HepG2 (cell line): ENCODE results near the gene RPL23. TPM values are rescaled to one million over a fixed set of nuclear protein-coding genes. Genes with fewer than 3 reads are reported as not detected.

Source experiments
- ATAC-seq: fragments of 200-7000 bp; cut with Tn5 transposase; 3 replicates; pipeline ENCODE4 v1.9.1; 2020; ENCODE audit warnings: mild to moderate bottlenecking, moderate library complexity
- BruUV-seq: library from RNA; stranded (reverse); fragments of 400-500 nt; replicated peaks from 2 replicates; lab custom pipeline; 2021; lab: Mats Ljungman, UMichigan
- CTCF ChIA-PET: fragments of 300-600 bp; formaldehyde crosslinking; extraction: SDS; loops from one replicate; lab custom pipeline; 2021; ENCODE audit warnings: low total read pairs, inconsistent platforms, low intra/inter-chr PET ratio; lab: Yijun Ruan, JAX
- POLR2A ChIA-PET: fragments of 350-600 bp; sonication (Branson Sonifier 250); formaldehyde crosslinking; loops from one replicate; lab custom pipeline; 2020; ENCODE audit warnings: antibody characterized with exemption, inconsistent platforms; lab: Yijun Ruan, JAX
- DNase-seq: peaks from one replicate; pipeline ENCODE4 v3.0.0-alpha.2; 2015; ENCODE audit warnings: low spot score
- FAIRE-seq: peaks from 3 replicates; lab custom pipeline; 2011; peaks lifted over from hg19 to GRCh38; lab: Jason Lieb, UNC
- H2AFZ ChIP-seq: one replicate; pipeline ENCODE4 v1.6.1; 2011; ENCODE audit warnings: low read length, inconsistent platforms
- H3K27ac ChIP-seq: fragments of 300-600 bp; 3 replicates; pipeline ENCODE4 v1.8.0; 2011; ENCODE audit warnings: mixed run types, mild to moderate bottlenecking, mixed read lengths, low read length, inconsistent platforms; ENCODE audit not compliant: insufficient read depth; ENCODE audit errors: extremely low read length
- H3K27me3 ChIP-seq, 2 experiments: fragments of 200-600 bp in 1 of 2; 2 replicates in 1 of 2; 3 replicates in 1 of 2; pipeline versions ENCODE4 v1.6.0 to v1.8.0; 2011; ENCODE audit warnings: low read length in 2 of 2, mild to moderate bottlenecking in 2 of 2, moderate library complexity in 2 of 2, inconsistent platforms in 1 of 2; ENCODE audit not compliant: insufficient read depth in 2 of 2, control insufficient read depth in 1 of 2
- H3K36me3 ChIP-seq, 2 experiments: fragments of 200-600 bp in 1 of 2; replicated peaks in 1 of 2; 2 replicates in 1 of 2; 3 replicates in 1 of 2; pipeline versions ENCODE4 v1.5.1 to v1.8.0; 2011; ENCODE audit warnings: low read length in 2 of 2, inconsistent platforms in 1 of 2; ENCODE audit not compliant: insufficient read depth in 2 of 2, control insufficient read depth in 1 of 2
- H3K4me1 ChIP-seq: 2 replicates; pipeline ENCODE4 v1.5.1; 2012; ENCODE audit warnings: low read length, inconsistent platforms; ENCODE audit not compliant: insufficient read depth
- H3K4me2 ChIP-seq: 2 replicates; pipeline ENCODE4 v1.6.0; 2011; ENCODE audit warnings: low read depth, low read length, inconsistent platforms
- H3K4me3 ChIP-seq, 3 experiments: fragments of 200-600 bp in 1 of 3; sonication (generic), shearing (Covaris generic) in 1 of 3; replicated peaks in 1 of 3; 2 replicates each; pipeline ENCODE4 v1.5.1; 2011 to 2016; ENCODE audit warnings: low read length in 3 of 3, inconsistent platforms in 2 of 3, low read depth in 2 of 3, mild to moderate bottlenecking in 2 of 3, control low read depth in 1 of 3, mixed read lengths in 1 of 3; ENCODE audit not compliant: insufficient read depth in 1 of 3
- H3K79me2 ChIP-seq: one replicate; pipeline ENCODE4 v1.6.1; 2011; ENCODE audit warnings: low read length, inconsistent platforms; ENCODE audit not compliant: insufficient read depth
- H3K9ac ChIP-seq: 2 replicates; pipeline ENCODE4 v1.6.0; 2011; ENCODE audit warnings: mild to moderate bottlenecking, low read depth, low read length, inconsistent platforms; ENCODE audit not compliant: insufficient read depth
- H3K9me3 ChIP-seq: 2 replicates; pipeline ENCODE4 v1.5.1; 2012; ENCODE audit warnings: mild to moderate bottlenecking, low read length
- H4K20me1 ChIP-seq: 2 replicates; pipeline ENCODE4 v1.6.0; 2011; ENCODE audit warnings: inconsistent platforms, mild to moderate bottlenecking, low read length, moderate library complexity; ENCODE audit not compliant: insufficient read depth
- CBFB ChIP-seq: sonication (generic); formaldehyde crosslinking; IDR thresholded peaks from 2 replicates; pipeline ENCODE4 v1.4.0; 2020; ENCODE audit warnings: missing genetic modification reagents
- E2F2 ChIP-seq: sonication (generic); formaldehyde crosslinking; IDR thresholded peaks from 2 replicates; pipeline ENCODE4 v1.4.0; 2020; ENCODE audit warnings: missing genetic modification reagents, borderline replicate concordance
- FOXK1 ChIP-seq: sonication (generic); formaldehyde crosslinking; IDR thresholded peaks from 2 replicates; pipeline ENCODE4 v1.4.0; 2020; ENCODE audit warnings: low read depth, missing genetic modification reagents, borderline replicate concordance
- IRF2 ChIP-seq: IDR thresholded peaks from 2 replicates; pipeline ENCODE4 v1.6.1; 2018; ENCODE audit warnings: missing genetic modification reagents, missing compliant biosample characterization
- MAFF ChIP-seq: IDR thresholded peaks from 2 replicates; pipeline ENCODE4 v1.6.1; 2011; ENCODE audit warnings: low read depth, low read length, improper control_type of control experiment
- NCOR1 ChIP-seq: fragments of 200-600 bp; sonication (generic); IDR thresholded peaks from 2 replicates; pipeline ENCODE4 v1.7.0; 2017; ENCODE audit warnings: antibody characterized with exemption, low read length, borderline replicate concordance
- NR2F1 ChIP-seq, 2 experiments: fragments of 450-650 bp in 1 of 2; formaldehyde crosslinking in 1 of 2; IDR thresholded peaks; 2 replicates each; pipeline versions ENCODE4 v1.5.0 to v1.6.1; 2016 to 2020; ENCODE audit warnings: mild to moderate bottlenecking in 1 of 2, missing compliant biosample characterization in 1 of 2, missing genetic modification reagents in 1 of 2, moderate library complexity in 1 of 2
- NR2F6 ChIP-seq, 2 experiments: IDR thresholded peaks; 2 replicates each; pipeline ENCODE4 v1.6.1; 2016; ENCODE audit warnings: antibody characterized with exemption in 1 of 2, mild to moderate bottlenecking in 1 of 2
- SAFB2 ChIP-seq: sonication (generic); formaldehyde crosslinking; IDR thresholded peaks from 2 replicates; pipeline ENCODE4 v1.5.1; 2020; ENCODE audit warnings: missing genetic modification reagents, low read depth, mild to moderate bottlenecking, borderline replicate concordance
- ZEB1 ChIP-seq: IDR thresholded peaks from 2 replicates; pipeline ENCODE4 v1.6.1; 2012; ENCODE audit warnings: mild to moderate bottlenecking, low read depth, inconsistent platforms; ENCODE audit not compliant: insufficient replicate concordance
- ZKSCAN8 ChIP-seq: IDR thresholded peaks from 2 replicates; pipeline ENCODE4 v1.6.1; 2016; ENCODE audit warnings: borderline replicate concordance, missing genetic modification reagents, missing compliant biosample characterization
- ZMYM3 ChIP-seq: sonication (generic); formaldehyde crosslinking; IDR thresholded peaks from 2 replicates; pipeline ENCODE4 v1.5.1; 2020; ENCODE audit warnings: mild to moderate bottlenecking, missing genetic modification reagents
- ZNF121 ChIP-seq: sonication (generic); formaldehyde crosslinking; IDR thresholded peaks from 2 replicates; pipeline ENCODE4 v1.5.0; 2020; ENCODE audit warnings: mild to moderate bottlenecking, missing genetic modification reagents
- ZNF431 ChIP-seq: sonication (generic); formaldehyde crosslinking; IDR thresholded peaks from 2 replicates; pipeline ENCODE4 v1.9.0; 2022; ENCODE audit warnings: missing genetic modification reagents, low read depth, mild to moderate bottlenecking, borderline replicate concordance
- ZNF781 ChIP-seq: sonication (generic); formaldehyde crosslinking; IDR thresholded peaks from 2 replicates; pipeline ENCODE4 v1.5.1; 2020; ENCODE audit warnings: borderline replicate concordance, mild to moderate bottlenecking, missing genetic modification reagents; ENCODE audit errors: not compliant biosample characterization
- WGBS: methylation state at CpG from one replicate; pipeline ENCODE4 v1.1.6; 2017; ENCODE audit warnings: low lambda C conversion rate; 5-methylcytosine and 5-hydroxymethylcytosine counted together
- in situ Hi-C: cut with HindIII; loops from 2 replicates; pipeline ENCODE4 v1.10.0; 2017; ENCODE audit warnings: low pct_unique_long_range_greater_than_20kb; ENCODE audit not compliant: extremely low pct_ligation_motif_present
- intact Hi-C: fragments of 100-400 bp; cut with micrococcal nuclease; formaldehyde crosslinking; loops from one replicate; pipeline ENCODE4 v1.10.0; 2022; ENCODE audit not compliant: unreplicated experiment
- polyA plus RNA-seq, 8 experiments: library from polyadenylated mRNA; depleted of rRNA in 3 of 8; stranded (reverse) in 7 of 8; unstranded in 1 of 8; fragments of >200 nt; fragmentation: Illumina TruSeq in 4 of 8; extraction: Trizol in 4 of 8; gene quantifications; 2 replicates each; pipeline versions ENCODE4 v1.2.1 to v1.2.3, GENCODE V29; 2011 to 2016; ENCODE audit warnings: low read depth in 4 of 8, missing spikeins in 1 of 8, mixed read lengths in 1 of 8; ENCODE audit not compliant: insufficient read depth in 1 of 8
- total RNA-seq, 5 experiments: library from RNA; depleted of rRNA; stranded (reverse); fragments of >200 nt; fragmentation: Illumina TruSeq; extraction: Trizol; gene quantifications; 2 replicates each; pipeline ENCODE4 v1.2.3, GENCODE V29; 2016; ENCODE audit warnings: low read depth in 1 of 5

RPL23 gene
- total and polyA plus RNA-seq, 2 of the 13 experiments (the other 11 are each of a cell fraction or from before 2014, with no cell fraction given), result 2,790 to 4,860 TPM

- FAIRE-seq (no peak), ATAC-seq (peak; percentile 3; the same call in 1 of the 3 replicates), DNase-seq (peak; percentile 77)
- peaks cover 36% of the 10 kb centered on the region for H3K4me1 ChIP-seq
- POLR2A ChIA-PET, result interaction anchor here (1.1 to 7.3 kb wide), 10 partner anchors 10 to 333 kb away, joined by 3 to 175 read pairs (median 27); partner anchors contain the start of genes LASP1NB, PSMB3, RPL19 and RPL23
- peak overlapping the region; percentile 98 to 99 (median 99) for H3K4me3 ChIP-seq
- H2AFZ ChIP-seq, result peak overlapping the region; percentile 73
- no peaks in the 10 kb centered on the region; a peak in 1 of 5 replicates for H3K36me3 ChIP-seq
- in situ Hi-C loops, result loop anchor here (5.0 kb wide), 1 partner anchor 285 kb away; the partner anchor contains the start of gene PLXDC1
- peaks cover 0 to 2% of the 10 kb centered on the region in 2 experiments; a peak in 2 of 5 replicates for H3K27me3 ChIP-seq
- BruUV-seq, result no TSS peak
- peak overlapping the region; percentile 87 for H3K9ac ChIP-seq
- no peaks in the 10 kb centered on the region for H3K9me3 ChIP-seq
- H4K20me1 ChIP-seq, result peaks cover 9% of the 10 kb centered on the region
- 5% methylated on average over 31 of the region's 31 CpGs for WGBS
- CTCF ChIA-PET, result interaction anchor here (1.4 kb wide), 1 partner anchor 285 kb away, joined by 4 read pairs; no protein-coding TSS in a partner anchor
- H3K4me2 ChIP-seq, result peak overlapping the region; percentile 83
- H3K79me2 ChIP-seq, result peaks cover 23% of the 10 kb centered on the region
- peak overlapping the region; percentile 88 for H3K27ac ChIP-seq
- intact Hi-C loops, result loop anchor here (5.0 kb wide), 1 partner anchor 115 kb away; the partner anchor contains the start of gene PSMB3
- TF ChIP-seq E2F2 (0 out of 2 replicates have a peak, but pooled peaks have one; percentile 13), ZNF781 (CRISPR knock-in tag) (peak; percentile 25), ZMYM3 (peak; percentile 70), ZNF431 (CRISPR knock-in tag) (no peak), ZNF121 (CRISPR knock-in tag) (peak; percentile 58; the same call in 1 of the 2 replicates), NR2F6 (IDR thresholded peaks at IDR 0.05) (peak; percentile 41; the same call in 1 of the 2 replicates), NR2F6 (CRISPR knock-in tag; IDR thresholded peaks at IDR 0.05) (peak; percentile 28), ZKSCAN8 (CRISPR knock-in tag) (peak; percentile 61; the same call in 1 of the 2 replicates), SAFB2 (CRISPR knock-in tag) (0 out of 2 replicates have a peak, but pooled peaks have one; percentile 50), ZEB1 (peak; percentile 55), IRF2 (CRISPR knock-in tag) (no peak), CBFB (CRISPR knock-in tag) (no peak), FOXK1 (CRISPR knock-in tag) (no peak; the same call in 1 of the 2 replicates), MAFF (peak; percentile 99), NCOR1 (peak; percentile 80; the same call in 1 of the 2 replicates), NR2F1 (CRISPR knock-in tag; IDR thresholded peaks at IDR 0.05) (peak; percentile 11 to 56; a peak in 1 of 4 replicates)
These were observed 13.9 kb upstream of the RPL23 start for GRCh38 chr17:38867179-38867967.
